GM19351 (cell line): ENCODE results near the gene FBXL15.
A peak's percentile ranks its signal among the peaks of the same experiment; 100 is the strongest.

Experiments
- ATAC-seq: cut with Tn5 transposase; IDR thresholded peaks from one replicate; pipeline ENCODE4 v1.9.1; 2021; ENCODE audit warnings: mild to moderate bottlenecking, moderate library complexity; ENCODE audit not compliant: unreplicated experiment

Gene FBXL15

DNA sequence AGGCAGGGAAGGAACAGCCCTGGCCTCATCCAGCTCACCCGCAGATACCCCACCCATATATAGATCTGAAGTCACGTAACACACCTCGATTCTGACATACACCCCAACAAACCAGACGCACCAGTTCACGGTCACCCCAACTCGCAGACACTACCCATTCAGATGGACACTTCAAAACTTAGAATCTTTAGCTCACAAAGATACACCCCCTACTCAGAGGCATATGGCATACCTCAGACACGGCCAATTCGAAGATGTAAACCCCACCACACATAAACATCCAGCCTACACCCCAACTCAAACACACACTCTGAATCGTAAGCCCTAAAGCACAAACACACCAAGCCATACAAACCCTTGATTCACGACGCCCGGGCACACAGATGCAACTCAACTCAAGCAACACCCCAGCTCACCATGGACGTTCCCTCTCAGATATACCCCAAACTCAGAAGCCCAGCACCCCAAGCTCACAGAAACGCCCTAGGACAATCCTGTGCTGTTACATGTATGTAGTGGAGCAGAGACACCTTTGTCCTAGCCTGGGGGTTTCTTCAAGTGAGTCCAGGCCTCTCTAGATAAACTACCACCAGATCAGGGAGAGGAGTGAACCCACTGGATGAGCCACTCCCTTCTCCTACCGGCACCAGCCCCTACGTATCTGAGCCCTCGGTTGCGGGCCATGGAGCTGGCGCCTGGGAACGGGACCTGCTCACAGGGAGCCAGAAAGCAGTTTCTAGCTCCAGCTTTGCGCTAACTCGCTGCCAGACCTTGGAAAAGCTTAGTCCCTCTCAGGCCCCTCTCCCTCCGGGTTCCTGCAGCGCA lies 10.8 kb upstream of the FBXL15 start:
- ATAC-seq, result no peak

DNA sequence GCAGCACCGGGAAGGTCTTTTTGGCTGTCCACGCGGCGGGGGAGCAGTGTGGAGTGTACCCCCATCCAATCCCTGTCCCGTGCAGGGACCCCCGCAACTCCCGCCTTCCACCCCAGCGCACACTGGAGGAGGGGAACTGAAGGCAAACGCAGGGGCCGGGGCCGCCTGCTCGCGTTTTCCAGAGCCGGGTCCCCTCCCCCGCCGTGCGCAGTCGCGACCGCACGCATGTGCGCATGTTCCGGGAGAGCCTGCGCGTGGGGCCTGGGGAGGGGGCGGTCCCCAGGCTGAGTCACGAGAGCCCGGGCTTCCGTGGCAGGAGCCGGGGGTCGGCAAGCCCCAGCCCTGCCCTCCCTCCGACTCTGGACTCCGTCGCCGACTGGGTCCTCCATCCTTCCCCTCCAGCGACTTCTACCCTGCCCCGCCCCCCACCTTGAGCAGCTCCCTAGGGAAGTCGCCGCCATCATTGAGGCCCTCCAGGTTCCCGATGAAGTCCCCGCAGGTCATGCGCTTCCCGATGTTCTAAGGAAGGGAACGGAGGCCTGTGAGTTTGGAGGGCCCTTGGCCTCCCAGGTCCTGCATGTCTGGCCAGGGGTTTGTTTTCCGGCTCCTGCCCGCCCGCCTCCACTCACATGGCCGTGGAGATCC lies 10.1 kb upstream of the FBXL15 start:
- no peak for ATAC-seq

DNA sequence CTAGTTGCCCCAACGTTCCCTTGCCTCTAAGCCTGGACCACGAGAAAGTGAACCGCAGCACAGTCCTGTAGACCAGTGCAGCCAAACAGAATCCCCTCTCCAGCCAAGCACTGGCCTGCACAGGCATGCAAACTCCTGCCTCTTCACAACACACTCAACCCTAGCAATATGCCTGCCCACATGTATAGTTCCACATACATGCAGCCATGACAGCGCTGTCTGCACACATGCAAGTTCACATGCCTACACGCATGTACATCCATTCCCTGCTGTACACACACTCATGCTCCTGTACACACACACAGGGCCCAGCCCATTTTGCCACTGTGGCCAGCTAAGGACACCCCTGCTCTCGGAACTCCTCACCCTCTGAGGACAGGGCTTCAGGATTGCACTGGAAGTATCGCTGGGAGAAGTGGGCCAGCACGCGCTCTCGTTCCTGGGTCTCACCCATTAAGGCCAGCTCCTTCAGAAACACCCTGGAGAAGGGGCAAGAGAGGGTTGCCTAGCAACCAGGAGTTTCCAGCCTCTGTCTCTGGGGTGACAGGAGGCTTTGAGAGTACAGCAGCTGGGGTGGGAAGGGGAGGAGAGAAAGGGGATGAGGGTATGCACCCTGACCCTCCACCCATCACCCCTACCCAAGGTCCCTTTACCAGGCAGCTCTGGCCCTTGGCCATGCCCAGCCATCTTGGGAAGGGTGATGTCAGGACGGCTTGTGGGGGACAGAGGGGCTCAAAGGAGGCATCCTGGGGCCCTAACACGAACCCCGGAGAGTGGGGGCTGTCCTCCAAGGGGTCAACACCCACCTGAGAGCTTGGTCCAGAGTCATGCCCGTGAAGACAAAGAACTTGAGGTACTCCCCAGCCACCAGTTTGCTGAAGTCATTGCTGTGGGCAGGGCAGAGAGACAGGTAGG lies 9.0 kb upstream of the FBXL15 start:
- no peak for ATAC-seq

DNA sequence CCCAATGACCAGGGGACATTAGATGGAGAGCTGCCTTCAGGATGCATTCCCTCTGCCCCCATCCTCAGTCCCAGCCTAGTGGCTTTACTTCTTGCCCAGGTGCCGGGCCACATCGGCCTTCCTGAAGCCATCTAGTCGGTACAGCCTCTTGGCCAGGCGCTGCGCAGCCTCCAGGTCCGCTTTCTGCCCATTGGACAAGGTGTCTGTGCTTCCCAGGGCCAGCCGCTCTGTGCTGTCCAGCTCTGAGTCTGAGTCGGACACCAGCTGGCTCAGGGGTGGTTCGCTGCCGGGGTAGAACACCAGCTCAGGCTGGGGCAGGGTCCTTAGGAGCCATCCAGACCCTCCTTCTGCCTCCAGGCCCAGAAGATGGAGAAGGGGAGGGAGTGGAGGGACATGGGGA lies 8.3 kb upstream of the FBXL15 start:
- no peak for ATAC-seq

DNA sequence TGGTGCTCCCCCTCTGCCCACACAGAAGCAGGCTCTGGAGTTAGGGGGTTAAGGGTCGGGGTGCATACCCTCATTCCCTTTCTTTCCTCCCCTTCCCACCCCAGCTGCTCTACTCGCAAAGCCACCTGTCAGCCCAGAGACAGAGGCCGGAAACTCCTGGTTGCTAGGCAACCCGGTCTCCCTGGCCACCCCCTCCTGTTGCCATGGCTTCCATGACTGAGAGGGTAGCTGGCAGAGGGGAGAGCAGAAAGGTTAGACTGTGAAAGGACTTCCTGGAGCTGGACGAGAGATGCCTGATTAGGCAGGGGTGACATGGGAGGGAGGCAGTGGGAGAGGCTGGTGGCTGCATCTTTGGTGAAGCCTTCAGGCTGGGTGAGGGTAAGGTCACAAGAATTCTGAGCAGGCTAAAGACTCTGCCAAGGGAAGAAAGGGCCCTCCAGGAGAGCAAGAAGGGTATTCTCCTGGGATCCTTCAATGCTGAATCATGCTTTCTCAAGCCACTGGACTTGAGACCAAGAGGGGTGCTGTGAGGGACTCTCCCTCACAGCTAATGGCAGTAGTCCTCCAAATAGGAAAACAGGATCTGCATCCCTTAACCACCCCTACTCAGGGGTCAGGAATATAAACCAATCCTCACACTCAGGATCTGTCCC lies 7.5 kb upstream of the FBXL15 start:
- no peak for ATAC-seq

DNA sequence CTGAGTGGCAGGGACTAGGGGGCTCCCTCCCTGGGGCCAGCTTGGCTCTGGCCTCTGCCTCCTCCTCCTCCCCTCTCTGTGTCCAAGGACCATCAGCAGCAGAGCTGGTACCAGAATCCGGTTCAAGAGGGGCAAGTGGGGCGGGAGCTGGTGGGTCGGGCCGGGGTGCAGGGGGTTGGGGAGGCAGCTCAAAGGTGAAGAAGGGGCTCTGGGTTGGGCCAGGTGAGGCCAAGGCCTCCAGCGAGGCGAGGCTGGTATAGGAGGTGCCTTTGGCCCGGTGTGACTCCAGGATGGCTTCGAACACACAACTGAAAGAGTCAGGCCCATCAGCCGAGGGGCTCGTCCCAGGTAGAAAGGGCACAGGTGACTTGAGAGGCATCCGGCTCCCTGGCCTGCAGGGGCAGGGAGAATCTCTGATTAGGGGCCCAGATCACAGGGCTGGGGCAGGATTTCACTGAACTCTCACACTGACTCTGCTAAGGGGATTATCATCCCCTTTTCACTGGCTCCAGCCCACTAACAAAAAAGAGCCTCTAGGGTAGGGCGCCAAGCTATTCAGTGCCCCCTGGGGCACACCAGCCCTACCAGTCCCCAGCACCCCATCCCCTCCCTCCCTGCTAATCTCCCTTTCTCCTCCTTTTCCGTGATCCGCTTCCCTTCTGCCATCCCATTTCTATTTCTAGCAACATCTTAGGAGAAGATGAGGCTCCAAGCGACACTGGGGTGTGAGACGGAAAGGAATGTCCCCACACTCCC lies 6.7 kb upstream of the FBXL15 start:
- ATAC-seq, result no peak

DNA sequence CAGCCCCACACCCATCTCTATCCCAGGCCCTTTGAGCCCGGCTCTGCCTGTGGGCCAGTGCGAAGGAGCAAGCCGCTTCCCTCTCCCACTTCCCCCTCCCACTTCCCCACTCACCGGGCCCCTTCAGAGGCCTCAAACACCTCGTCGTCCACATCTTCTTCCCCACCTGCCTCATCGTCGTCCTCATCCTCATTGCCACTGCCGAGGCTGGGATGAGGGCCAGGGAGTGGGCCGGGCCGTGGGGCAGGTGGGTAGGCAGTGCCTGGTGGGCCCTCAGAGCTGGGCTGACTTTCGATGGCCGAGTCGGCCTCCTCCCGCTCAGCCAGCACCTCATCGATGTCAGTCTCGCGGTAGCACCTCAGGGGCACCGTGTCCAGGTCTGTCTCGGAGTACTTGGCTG lies 5.9 kb upstream of the FBXL15 start:
- no peak for ATAC-seq

DNA sequence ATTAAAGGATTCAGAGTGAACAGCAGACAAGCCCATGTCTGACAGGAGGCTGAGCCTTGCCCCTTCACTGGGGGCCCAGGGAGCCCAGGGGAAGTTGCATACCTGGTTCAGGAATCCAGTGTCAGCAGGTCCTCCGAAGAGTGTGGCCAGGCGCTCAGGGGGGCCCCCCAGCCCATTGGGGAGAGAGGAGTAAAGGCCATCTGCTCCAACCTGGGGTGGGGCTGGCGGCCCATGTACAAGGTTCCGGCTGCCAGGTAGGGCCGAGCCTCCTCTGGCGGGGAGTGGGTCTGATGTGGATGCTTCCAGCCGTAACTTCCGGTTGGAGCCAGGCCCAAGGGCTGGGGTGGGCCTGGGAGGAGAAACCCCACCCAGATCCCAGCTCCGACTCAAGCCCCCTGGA lies 4.4 kb upstream of the FBXL15 start:
- ATAC-seq, result no peak

DNA sequence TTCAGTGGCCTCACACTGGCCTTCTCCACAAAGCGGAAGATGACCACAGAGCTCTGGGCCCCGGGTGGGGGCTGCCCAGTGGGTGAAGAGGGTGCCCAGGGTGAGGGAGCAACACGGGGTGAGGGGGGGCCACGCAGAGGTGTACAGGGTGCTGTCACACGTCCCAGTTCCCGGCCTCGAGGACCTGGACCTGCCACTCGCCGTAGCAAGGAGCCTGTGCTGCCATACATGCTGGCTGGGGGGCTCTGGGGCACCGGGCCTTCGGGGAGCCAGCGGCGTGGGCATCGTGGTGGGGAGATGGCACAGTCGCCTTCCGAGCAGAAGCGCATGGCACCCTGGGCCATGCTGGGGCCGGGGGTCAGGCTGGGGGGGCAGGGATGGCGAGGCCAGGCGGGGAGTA lies 3.9 kb upstream of the FBXL15 start:
- no peak for ATAC-seq

DNA sequence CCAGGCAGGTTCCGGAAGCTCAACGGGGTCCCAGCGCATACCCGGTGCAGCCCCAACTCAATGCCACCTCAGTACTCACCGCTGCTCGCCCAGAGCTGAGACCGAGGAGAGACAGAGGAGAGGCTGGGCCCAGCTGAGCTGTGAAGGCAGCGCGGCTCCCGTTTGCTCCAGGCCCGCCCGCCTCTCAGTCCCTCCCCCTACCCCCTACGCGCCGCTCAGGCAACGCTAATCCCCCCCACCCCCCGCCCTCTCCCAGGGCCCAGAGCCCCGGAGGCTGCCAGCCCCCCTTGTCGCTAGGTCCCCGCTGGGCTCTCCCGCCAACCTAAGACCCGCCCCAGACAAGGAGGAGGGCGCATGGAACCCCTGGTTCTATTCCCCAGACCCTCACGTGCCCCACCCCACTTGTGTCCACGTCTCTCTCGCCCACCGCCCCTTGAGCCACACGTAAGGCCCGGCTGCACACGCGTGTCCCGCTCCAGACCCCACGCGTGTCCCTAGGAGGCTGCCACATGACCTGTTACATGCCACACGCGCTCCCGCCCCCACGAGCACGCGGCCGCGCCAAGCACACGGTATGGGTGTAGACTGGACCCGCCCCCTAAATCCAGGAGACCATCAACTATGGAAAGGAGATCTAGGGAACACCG lies 1.9 kb upstream of the FBXL15 start, which contains the start of gene PSD:
TSS of gene PSD (minus strand) at position 164 of the 647 bp plus-strand sequence. CDS start 1,747 bp downstream, outside the sequence.
- no peak for ATAC-seq

DNA sequence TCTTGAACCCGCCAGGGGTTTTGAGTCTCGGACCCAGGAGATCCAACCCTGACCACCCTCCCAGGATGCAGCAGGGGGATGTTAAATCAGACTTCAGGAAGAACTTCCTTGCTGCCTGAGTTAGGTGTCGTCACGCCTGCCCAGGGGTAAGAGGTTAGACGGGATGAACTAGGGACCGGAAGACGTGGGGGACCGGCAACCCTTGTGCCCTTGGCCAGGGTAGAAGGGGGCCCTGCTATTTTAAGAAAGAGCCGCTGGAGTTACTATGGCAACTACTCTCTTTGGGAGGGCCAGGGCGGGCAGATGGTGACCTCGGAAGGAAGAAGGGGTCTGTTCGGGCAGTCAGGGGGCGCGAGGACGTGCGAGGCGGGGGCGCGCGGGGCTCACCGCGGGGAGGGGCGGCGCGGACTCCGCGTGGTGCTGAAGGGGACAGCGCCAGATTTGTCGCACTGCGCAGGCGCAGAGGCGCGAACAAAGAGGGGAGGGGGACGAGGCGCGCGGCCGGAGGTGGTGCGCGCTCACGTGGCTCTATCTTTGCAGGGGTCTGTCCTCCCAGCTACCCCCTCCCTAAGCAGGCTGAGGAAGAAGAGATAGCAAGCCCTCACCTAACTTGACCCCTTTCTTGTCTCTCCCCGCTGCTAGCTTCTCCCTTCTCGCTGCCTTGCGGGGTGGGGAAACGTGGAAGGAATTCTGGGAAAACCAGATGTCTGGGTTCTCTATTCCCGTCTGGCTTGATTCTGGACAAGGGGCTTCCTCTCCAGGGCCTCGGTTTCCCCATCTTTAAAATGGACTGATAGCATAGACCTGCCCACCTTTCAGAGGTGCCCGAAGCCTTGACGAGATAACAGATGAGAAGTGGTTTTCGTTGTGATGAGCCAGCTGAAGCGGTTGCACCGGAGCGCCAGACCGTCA lies 1.1 kb upstream of the FBXL15 start:
- ATAC-seq, result no peak

DNA sequence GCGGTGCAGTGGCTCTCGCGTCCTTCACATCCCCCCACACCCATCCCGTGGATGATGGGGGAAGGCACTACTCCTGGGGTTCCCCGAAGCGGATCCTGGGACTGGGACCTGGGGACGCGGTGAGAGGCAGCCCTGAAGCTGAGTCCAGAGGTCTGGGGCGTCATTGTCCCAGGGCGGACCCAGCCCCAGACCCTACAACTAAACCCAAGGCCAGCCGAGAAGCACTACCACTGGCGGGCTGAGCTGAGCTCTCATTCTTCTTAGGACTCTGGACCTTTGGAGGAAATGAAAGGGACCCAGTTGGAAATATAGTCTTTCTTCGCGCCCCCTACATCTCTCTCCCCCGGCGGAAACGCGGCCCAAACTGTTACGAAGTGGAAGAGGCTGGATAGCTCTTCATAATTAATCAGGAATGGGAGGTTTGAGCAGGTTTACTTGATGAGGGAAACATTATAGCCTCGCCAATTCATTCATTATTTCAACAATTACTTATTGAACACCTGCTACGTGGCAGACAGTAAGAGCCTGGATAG lies 389 bp upstream of the FBXL15 start:
- ATAC-seq, result no peak

DNA sequence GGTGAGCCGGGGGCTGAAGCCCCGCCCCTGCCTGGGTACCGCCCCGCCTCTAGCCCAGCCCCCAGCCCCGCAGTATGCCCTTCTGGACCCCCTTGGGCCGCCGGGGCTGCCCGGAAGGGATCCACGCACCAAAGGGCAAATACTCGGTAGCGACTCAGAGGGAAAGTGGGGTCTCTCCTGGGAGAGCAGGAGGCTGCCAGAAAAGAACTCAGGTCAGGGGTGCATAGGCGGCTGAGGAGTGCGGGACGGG lies 796 bp downstream of the FBXL15 start:
- no peak for ATAC-seq

DNA sequence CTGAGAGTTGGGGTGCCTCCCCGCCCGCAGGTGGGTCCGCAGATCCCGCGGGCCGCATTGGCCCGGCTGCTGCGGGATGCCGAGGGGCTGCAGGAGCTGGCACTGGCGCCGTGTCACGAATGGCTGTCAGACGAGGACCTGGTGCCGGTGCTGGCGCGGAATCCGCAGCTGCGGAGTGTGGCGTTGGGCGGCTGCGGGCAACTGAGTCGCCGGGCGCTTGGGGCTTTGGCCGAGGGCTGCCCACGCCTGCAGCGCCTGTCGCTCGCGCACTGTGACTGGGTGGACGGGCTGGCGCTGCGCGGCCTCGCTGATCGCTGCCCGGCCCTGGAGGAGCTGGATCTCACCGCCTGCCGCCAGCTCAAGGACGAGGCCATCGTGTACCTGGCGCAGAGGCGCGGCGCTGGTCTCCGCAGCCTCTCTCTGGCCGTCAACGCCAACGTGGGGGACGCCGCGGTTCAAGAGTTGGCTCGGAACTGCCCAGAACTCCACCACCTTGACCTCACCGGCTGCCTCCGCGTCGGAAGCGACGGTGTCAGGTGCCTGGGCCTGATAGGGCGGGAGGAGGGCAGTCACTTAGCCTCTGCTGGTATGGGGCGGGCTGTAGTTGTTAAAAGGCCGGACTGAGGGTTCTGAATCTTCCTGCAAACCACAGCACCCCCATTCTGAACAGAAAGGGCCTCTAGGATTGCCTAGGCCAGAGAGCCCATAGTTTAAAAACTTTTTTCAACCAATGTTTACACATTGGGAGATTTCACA lies 1.3 kb downstream of the FBXL15 start:
- ATAC-seq, result no peak

DNA sequence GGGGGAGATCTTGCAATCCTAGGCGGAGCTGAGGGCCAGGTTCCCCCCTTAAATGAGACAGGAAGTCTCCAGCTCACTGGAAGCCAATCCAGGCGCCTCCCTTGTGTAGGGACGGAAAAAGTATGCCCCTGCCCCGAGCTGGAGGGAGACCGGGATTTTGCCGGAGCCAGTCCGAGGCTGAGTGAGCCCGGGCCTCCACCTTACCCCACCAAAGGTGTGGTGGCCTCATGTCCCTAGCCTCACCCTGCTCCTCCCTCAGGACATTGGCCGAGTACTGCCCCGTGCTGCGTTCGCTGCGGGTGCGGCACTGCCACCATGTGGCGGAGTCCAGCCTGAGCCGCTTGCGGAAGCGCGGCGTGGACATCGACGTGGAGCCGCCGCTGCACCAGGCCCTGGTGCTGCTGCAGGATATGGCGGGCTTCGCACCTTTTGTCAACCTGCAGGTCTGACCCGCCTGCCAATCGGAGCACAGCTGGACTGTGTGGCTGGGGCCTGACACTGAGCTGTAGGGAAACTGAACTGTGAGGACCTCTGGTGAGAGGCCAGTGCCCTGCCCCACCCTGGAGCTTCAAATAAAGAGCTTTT lies 2.0 kb downstream of the FBXL15 start:
- peak; percentile 39 for ATAC-seq

DNA sequence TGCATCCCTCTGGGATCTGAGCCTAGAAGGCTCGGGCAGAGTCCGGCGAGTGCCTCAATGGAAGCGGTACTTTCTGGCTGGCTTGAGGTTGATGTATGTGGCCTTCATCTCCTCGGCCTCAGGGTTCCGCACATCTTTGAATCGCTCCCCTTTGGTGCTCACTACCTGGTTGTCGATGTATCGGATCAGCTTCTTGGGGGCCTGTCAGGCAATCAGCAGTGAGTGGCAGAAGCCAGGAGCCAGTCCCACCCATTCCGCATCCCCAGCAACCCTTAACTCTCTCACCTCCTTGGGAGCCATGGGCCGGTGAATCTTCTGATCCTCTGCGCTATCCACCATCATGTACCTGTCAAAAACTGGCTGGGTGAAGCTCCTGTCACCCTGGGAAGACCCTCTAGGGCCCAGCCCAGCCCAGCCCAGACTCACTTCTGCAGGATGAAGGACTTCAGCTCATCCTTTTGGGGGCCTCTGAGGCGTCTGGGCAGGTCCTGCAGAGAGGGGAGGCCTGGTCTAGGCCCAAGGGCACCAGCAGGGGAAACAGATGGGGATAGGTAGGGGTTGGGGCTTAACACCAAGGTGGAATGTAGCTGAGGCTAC lies 2.8 kb downstream of the FBXL15 start:
- no peak for ATAC-seq

DNA sequence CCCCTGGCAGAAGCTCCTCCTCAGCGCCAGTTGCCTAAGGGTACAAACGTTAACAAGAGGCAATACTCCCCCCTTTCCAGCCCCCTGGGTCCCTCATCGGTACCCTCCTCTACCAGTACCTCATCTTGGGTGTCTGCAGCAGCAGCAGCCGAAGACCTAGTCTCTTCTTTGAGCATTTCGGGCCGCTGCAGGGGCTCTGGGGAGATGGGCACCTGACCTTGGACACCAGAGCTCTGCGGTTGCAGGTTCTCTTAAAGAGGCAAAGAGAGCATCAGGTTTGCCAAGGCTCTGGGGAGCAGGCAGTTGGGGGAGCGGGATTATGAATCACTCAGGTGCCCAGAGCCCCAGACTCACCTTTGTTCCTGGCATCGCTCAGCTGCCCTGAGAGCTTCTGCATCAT lies 3.5 kb downstream of the FBXL15 start:
- ATAC-seq, result no peak
